Measurements from ENCODE around the gene IRAK4.
A peak's percentile ranks its signal among the peaks of the same experiment; 100 is the strongest.

Gene IRAK4

DNA sequence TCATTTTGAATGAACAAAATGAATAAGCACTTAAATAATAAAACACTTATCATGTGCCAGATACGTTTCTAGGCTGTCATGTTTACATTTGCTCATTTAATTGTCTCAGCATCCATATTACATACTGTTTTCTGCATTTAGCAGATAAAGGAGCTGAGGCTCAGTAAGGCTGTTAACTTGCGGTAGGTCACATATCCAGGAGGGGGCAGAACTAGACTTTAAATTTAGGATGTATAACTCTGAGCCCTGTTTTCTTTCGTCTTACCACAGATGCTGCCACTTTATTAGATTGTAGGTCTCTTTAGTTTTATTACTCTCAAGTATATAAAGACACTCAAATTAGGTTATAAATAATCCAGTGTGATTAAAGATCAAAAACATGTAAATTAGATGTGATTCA is 17.7 kb downstream of the IRAK4 start:
- peak; percentile 12 for DNase-seq

DNA sequence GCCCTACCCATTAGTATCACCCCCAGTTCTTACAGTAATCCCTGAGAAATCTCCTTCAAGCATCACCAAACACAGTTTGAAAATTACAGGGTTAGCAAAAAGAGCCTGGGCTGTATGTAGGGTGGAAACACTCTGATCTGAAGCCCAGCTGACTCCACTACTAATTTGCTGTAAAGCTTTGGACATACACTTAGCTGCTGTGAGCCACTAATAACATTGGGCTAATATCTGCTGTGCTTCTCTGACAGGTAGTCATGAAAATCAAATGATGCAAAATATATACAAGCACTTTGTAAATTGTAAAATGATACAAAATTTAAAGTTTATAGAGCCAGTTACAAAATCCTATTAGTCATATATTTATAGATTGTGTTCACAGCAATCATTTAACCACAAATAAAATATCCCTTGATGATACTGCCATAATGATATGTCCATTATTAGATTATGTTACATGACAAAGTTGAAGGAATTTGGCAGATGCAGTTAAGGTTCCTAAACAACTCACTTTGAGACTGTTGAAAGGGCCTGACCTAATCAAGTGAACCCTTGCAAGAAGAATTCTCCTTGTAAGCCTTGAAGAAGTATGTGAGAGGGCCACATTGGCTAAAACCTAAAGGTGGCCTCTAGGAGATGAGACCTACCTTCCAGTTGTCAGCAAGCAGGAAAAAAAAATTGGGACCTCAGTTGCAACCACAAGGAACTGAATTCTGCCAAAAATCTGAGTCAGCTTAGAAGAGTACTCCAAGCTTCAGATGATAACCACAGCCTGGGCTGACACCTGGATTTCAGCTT is 28.3 kb downstream of the IRAK4 start:
- DNase-seq: no peak

GRCh38 chr12:43789941-43790340 is 31.2 kb downstream of the IRAK4 start:
- DNase-seq: no peak

DNA sequence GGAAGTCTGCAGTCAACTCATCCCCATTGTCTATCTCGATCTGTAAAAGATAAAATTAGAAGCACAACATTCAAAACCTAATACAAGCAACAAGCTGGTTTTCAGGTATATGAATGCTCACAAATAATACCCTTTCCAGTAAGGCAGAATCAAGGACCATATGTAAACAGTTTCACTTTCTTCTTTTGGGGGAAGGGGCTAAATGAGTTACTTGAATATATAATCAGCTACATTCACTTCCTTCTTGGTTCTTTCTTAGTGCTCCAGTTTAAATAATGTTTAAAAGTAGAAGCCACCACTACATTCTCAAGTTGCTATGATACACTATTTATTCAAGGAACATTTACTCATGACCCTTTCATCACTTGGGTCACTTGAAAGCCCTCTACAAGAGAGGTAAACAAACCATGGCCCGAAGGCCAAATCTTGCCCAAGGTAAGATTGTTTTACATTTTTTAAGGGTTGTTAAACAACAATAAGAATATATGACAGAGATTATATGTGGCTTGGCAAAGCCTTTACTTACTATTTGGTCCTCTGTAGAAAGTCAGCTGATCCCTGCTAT is 37.0 kb downstream of the IRAK4 start:
- no peak for DNase-seq

GRCh38 chr12:43797561-43798217 is 38.9 kb downstream of the IRAK4 start:
- no peak for DNase-seq

GRCh38 chr12:43805149-43805859 is 46.6 kb downstream of the IRAK4 start:
- peak; percentile 12 for DNase-seq

DNA sequence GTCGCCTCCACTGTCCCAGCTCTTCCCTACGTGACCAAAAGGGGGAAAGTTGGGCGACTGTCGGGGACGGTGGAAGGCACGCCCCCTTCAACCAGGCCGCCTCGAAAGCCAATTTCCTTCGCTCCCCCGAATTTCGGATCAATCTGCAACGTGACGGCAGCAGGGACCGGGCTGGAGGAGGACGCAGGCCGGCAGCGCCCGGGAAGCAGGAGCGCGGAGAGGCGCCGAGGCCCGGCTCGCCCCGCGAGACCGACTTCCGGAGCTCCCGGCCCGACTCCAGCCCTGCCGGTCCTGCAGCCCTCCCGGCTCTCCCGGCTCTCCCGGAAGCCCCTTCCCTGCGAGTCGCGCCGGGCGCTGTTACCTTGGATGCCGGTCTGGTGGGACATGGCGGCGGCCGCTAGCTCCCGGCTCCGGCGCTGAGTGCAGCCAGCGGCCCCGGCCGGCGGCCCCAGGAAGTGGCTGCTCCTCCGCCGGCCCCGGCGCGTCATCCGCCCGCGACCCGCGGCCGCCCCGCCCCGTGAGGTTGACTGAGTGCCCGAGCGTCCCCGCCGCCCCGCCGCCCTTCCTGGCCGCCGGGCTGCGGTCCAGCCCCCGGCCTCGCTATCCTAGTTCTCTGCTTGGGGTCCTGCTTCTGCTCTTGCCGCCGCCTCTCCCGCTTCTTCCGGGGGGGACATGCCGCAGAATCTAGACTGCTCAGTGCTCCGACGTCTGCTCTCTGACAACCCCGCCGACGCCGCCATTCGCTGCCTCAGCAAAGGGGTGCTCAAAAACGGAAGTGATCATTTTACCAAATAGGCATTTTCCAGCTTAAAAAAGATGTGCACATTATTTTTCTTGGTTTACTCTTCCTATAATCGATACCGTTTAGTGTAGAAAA is 47.3 kb downstream of the IRAK4 start, which contains the start of gene TWF1:
TSS of gene TWF1 (minus strand) at position 458 of the 877 bp plus-strand sequence. CDS start at position 386, 72 bp downstream.
- DNase-seq: peak; percentile 86

DNA sequence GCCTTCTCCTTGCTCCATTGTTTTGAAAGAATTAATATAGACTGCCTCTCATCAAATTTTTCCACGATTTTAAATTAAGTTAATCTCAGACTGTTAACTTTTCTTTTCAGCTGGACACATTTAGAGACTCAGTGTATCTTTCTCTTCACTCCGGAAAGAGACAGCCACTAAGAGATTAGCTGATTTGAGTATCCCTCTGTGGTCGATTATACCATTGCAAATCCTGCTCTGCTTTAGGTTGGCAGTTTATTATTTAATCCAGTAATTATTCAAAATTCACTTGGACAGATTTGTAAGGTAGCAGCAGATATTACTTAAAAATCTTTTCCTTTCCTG is 48.0 kb downstream of the IRAK4 start:
- DNase-seq: no peak

- DNase-seq: no peak
Observed at GRCh38 chr12:43807386-43807785, 48.6 kb downstream of the IRAK4 start.

DNA sequence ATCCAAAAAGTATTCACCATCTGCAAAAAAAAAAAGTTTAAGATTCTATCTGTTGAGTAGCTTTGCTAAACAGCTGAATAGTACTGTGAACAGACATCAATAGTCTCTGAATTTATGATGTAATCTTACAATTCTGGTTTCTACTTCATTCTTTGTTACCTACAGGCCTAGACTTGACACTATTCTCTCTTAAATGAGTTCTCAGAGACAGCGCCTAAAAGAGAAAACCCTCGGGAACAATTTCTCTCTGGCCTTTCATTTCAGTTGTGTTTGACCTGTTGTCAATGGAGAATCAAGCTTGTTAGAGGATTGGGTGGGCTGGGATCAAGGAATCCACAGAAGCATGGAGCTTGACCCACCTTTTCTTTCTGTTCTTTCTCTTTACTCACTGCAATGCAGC is 53.3 kb downstream of the IRAK4 start:
- no peak for DNase-seq

DNA sequence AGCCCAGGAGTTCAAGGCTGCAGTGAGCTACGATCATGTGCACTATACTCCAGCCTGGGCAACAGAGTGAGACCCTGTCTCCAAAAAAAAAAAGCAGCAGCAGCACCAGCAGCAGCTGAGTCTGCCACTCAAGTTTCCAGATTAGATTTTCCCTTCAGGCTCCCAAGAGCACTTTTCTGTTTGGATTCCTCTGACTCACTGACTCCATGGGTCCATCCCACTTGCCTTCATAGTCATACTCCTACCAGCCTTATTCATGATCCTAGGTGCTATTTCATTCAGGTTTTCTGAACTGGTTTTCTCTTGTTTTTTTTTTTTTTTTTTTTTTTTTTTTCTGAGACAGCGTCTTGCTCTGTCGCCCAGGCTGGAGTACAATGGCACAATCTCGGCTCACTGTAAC is 54.2 kb downstream of the IRAK4 start:
- DNase-seq: no peak

DNA sequence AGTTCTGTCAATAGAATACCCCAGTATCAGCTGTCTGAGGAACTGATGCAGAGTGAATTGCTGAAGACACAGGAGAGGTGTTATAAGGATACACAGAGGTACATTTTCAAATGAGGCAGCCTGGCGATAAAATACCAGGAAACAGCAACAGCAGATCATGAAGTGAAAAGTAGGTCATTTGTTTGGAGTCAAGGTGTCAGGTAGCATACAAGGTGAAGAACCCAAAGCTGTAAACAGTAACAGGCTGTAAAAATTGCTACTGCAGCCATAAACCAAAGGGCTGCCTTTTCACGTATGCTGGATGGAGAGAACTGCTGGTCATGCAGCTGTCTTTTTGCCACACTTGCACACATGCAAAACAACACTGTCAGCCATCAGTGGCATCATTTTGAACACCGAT is 56.7 kb downstream of the IRAK4 start:
- no peak for DNase-seq

GRCh38 chr12:43816168-43816567 is 57.4 kb downstream of the IRAK4 start:
- DNase-seq: no peak

DNA sequence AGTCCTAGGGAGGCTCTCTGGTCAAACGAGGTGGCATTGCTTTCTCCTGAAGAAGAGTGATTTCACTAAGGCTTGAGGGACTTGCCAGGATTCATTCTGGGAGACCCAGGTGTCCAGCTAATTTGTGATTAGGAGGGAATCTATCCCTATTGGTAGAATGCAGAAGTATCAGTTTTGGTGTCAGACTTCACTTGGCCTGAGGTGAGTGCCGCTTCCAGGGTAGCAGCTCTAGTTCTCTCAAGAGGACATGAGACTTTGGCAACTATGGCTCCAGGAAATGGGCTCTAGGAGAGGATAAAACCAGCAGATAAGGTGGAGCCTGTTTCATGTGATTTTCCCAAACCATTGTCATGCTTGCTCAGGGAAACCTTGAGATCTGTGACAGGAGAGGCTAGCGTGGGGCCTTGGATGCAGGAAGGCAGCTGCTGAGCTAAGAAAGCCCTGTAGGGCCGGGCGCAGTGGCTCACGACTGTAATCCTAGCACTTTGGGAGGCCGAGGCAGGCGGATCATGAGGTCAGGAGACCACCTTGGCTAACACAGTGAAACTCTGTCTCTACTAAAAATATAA is 65.5 kb downstream of the IRAK4 start:
- no peak for DNase-seq

DNA sequence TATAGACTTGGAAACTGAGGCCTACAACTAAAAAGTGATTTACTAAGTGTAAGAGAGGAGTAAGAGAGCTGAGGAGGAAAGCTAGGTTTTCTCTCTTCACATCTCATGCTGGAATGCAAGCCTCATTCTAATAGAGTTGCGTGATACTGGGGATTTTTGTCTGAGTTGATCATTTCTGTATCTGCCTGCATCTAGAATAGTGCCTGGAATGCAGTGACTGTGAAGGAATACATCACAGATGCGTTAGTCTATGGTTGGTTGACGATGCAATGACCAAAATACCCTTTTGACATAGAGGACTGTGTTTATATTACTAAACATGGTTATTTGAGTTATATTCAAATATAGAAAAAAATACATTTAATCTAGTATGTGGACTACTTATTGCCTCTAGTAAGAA is 67.9 kb downstream of the IRAK4 start:
- no peak for DNase-seq

DNA sequence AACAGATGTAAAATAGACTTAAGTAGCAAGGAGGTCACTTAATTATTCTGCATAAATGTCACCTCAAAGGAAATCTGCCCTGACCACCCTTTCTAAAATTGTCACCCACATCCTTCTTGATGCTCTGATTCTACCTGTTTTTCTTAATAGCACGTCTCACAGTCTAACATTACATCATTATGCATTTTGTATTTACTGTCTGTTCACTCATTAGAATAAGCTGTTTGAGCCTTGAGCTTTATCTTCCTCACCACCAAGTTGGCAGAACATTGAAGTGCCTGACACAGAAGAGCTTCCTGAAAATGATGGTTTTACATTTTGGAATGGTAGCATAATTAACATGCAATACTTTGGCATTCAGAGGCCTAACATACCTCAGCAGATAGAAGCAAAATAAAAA is 68.3 kb downstream of the IRAK4 start:
- DNase-seq: no peak

DNA sequence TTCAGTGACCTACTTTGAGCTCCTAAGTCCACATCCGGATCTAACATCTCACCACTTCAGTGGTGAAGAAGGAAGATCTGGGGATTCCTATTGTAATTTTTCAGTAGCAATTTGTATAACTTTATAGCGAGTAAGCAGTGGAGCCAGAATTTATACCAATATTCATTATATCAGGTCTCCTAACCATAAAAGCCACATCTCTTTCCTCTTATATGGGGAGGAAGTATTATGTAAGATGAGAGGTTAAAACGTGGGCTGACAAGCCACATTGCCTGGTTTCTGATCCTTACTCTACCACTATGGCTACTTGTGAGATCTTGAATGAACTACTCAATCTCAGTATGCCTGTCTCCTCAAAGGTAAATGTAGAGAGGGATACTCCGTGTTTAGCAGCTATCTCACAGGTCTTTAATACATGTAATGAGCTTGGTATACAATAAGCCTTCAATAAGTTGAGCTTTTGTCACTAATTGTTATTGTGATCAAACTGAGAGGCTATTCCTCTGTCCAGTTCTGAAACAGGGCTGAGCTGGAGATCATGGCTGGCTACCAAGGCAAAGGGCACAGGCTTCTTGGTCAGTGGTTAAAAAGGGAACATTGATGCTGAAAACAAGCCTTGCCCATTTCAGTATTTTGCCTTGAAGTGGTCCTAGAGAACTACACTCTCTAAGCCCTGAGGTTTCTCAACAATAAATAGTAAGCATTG is 73.9 kb downstream of the IRAK4 start:
- DNase-seq: peak; percentile 50

GRCh38 chr12:43835264-43835655 is 76.5 kb downstream of the IRAK4 start:
- no peak for DNase-seq

GRCh38 chr12:43835656-43836474 is 77.1 kb downstream of the IRAK4 start, which contains the start of gene TMEM117:
TMEM117 (plus strand) TSS chr12:43836081.
- DNase-seq: peak; percentile 66

- no peak for DNase-seq
Observed at GRCh38 chr12:43836475-43836989, 77.8 kb downstream of the IRAK4 start.
